ENCODE data around the gene SPINK9. TPM values are rescaled to one million over a fixed set of nuclear protein-coding genes. Genes with fewer than 3 reads are reported as not detected.

The SPINK9 gene
- total RNA-seq, 1 donor from 2014 or later: not detected

GRCh38 chr5:148387325-148387724, 52.0 kb downstream of the SPINK9 start:
- no peak for DNase-seq (ENCODE audit: low read depth)
- FAIRE-seq: no peak
- Histone ChIP-seq H3K27me3 (ENCODE audit: control insufficient read depth, insufficient read depth, low read length) (no peaks in the 10 kb centered on the region), H3K36me3 (ENCODE audit: control insufficient read depth, insufficient read depth, low read length) (no peaks in the 10 kb centered on the region), H3K4me3 (ENCODE audit: low read depth, low read length) (no peak overlapping the region)
- no peak for TF ChIP-seq CTCF (IDR thresholded peaks at IDR 0.05; ENCODE audit: insufficient read depth, low read length, severe bottlenecking)

- Histone ChIP-seq H3K4me3 (ENCODE audit: low read depth, low read length) (no peak overlapping the region), H3K36me3 (ENCODE audit: control insufficient read depth, insufficient read depth, low read length) (no peaks in the 10 kb centered on the region), H3K27me3 (ENCODE audit: control insufficient read depth, insufficient read depth, low read length) (no peaks in the 10 kb centered on the region)
- FAIRE-seq (no peak), DNase-seq (ENCODE audit: low read depth) (no peak)
- no peak for TF ChIP-seq CTCF (IDR thresholded peaks at IDR 0.05; ENCODE audit: insufficient read depth, low read length, severe bottlenecking)
These were observed 53.3 kb downstream of the SPINK9 start for GRCh38 chr5:148388696-148389095.

Other genes with a start within 250 kb of the SPINK9 start
- not detected in 2 replicates for gene SPINK14, start 167.0 kb upstream of the SPINK9 start, total RNA-seq
- not detected in 2 replicates for gene SPINK6, start 132.5 kb upstream of the SPINK9 start, total RNA-seq
- not detected in 2 replicates for gene MARCOL, start 97.0 kb upstream of the SPINK9 start, total RNA-seq
- not detected in 2 replicates for gene SPINK13, start 66.8 kb upstream of the SPINK9 start, total RNA-seq
- gene SPINK7, start 23.1 kb upstream of the SPINK9 start, total RNA-seq: 13.7 and 23.4 TPM in 2 replicates
- 32.9 and 41.0 TPM in 2 replicates for gene FBXO38, start 48.4 kb downstream of the SPINK9 start, total RNA-seq

All from bronchial epithelial cell (primary cell).